A204.1 (cell line): ENCODE results near the gene C11orf54.

ENCODE experiments used
- FAIRE-seq: peaks from 2 replicates; lab custom pipeline; 2012; peaks lifted over from hg19 to GRCh38; lab: Jason Lieb, UNC

C11orf54 gene

DNA sequence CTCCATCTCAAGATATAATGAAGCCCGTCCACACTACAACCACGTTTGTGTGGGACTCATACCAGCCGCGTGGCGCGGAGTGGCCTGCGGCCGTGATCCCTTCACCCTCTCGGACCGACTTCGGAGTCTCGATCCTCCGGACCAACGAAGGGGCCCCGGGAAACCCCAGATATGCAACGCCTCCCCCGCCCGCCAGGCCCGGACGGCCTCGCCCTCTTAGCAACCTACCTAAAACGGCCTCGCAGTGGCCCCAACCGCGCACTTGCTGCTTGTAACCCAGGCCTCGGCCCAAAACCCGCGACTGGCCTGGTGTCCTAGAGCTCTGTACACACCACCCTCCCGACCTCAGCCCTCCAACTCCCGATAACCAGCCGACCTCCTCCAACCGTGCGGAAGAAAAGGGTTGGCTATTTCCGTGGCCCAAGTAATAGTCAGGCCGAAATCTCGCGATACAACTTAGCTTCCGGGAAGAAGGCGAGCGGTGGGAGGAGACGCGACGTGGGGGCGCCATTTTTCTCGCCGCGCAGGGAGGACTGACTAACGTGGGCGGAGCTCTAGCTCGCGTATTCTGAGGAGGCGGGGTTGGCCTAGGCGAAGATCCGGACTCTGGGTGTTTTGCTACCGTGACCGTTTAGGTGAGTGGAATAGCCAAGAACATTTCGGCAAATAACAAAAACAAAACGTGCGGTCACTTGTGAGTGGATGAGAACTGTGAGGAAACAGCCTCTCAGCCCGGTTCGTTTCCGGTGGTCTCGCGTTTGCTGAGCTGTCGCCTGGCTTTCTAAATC lies at the start of gene C11orf54, which contains the start of gene TAF1D:
Gene C11orf54, plus strand, starts transcription at position 579 of the 788 bp plus-strand sequence. CDS start 5,722 bp downstream, outside the sequence.
Gene TAF1D, minus strand, starts transcription at position 402 of the 788 bp plus-strand sequence. CDS start 2,191 bp downstream, outside the sequence.
- FAIRE-seq = peak; percentile 96

DNA sequence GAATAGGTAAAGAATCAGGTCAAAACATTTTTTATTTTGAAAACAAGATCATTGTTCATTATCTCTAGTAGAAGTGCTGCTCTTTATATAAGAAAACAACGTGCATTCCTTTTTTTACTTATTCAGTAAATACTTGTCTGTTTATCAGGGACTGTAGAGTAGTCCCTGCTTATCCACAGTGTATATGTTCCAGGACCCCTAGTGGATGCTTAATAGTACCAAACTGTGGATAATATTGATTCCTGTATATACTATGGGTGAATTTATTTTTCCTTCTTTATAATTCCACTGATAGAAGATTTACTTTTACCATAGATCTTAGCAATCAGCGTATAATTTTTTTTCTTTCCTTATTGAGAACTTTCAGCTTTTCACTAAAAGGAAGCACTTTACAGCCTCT lies 47.4 kb upstream of the C11orf54 start:
- no peak for FAIRE-seq

DNA sequence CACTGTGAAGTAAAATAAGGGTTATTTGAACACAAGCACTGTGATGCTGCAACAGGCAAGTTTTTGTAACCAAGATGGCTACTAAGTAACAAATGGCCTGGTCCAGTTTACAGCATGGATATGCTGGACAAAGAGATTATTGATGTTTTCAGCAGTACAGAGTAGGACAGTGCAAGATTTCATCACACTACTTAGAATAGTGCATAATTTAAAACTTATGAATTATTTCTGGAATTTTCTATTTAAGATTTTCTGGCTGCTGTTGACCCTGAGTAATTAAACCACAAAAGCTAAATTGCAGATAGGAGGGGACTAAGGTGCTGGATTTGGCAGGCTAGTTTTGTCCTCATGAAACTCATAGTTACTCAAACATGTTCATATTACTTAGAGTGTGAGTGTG lies 46.9 kb upstream of the C11orf54 start:
- FAIRE-seq = no peak

DNA sequence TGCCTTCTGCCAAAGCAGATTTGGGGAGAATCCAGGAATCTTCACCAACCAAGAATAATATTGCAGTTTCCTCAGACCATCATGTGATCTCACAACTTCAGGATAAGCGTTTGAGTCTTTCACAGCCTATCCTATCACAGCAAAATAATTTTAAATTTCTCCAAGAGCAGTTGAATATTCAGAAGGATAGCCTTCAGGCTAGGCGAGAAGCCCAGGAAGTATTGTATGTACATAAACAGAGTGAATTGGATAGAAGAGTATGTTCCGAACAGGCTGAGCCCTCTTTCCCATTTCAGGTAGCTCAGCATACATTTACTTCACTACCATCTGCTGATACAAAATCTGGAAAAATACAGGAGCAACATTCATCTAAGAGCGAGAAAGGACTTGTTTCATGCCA lies 43.9 kb upstream of the C11orf54 start:
- no peak for FAIRE-seq

DNA sequence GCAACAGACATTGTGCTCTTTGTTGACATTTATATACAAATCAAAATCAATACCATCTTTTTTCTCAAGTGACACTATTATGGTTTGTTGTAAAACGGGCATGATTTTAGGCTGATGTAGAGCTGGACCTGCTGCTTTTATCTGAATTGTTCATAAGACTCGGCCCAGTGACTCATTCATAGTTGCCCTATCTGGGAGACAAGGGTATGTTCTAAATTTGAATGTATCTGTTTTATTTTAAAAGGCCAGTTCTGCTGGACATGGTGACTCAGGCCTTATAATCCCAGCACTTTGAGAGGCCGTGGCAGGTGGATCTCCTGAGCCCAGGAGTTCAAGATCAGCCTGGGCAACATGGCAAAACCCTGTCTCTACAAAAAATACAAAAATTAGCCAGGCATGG lies 40.6 kb upstream of the C11orf54 start:
- no peak for FAIRE-seq

- no peak for FAIRE-seq
Observed at GRCh38 chr11:93704237-93704636, 37.2 kb upstream of the C11orf54 start.

GRCh38 chr11:93710239-93710638 lies 31.2 kb upstream of the C11orf54 start:
- no peak for FAIRE-seq

DNA sequence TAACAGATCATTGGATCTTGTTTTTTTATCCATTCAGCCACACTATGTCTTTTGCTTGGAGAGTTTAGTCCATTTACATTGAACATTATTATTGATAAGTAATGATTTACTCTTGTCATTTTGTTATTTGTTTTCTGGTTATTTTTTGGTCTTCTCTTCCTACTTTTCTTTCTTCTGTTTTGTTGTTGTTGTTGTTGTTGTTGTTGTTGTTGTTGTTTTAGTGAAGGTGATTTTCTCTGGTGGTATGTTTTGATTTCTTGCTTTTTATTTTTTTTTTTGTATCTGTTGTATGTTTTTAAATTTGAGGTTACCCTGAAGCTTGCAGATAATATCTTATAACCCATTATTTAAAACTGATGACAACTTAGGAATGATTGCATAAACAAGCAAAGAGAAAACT lies 28.8 kb upstream of the C11orf54 start:
- FAIRE-seq = no peak

- FAIRE-seq = no peak
Observed at GRCh38 chr11:93715797-93716396, 25.6 kb upstream of the C11orf54 start.

DNA sequence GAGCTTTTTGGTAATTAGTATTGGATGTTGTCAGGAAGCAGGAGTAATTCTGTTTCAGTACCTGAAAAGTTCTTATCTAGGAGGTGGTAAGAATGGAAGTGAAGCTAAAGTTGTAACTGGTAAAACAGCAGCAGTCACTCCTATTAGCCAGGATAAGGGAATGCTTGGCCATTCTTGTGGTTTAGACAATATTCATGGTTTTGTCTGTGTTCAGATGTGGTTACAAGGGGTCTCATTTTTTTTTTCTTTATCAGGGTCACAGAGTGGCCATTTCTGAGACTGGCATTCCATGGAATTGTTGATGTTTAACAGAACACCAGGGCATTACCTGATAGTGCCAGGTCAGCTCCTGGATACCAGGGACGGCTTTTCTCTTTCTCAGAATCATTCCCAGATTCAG lies 24.0 kb upstream of the C11orf54 start:
- FAIRE-seq = no peak

- no peak for FAIRE-seq
Observed at GRCh38 chr11:93718057-93718563, 23.4 kb upstream of the C11orf54 start.

- no peak for FAIRE-seq
Observed at GRCh38 chr11:93719310-93719709, 22.2 kb upstream of the C11orf54 start.

- no peak for FAIRE-seq
Observed at GRCh38 chr11:93720522-93720921, 20.9 kb upstream of the C11orf54 start.

DNA sequence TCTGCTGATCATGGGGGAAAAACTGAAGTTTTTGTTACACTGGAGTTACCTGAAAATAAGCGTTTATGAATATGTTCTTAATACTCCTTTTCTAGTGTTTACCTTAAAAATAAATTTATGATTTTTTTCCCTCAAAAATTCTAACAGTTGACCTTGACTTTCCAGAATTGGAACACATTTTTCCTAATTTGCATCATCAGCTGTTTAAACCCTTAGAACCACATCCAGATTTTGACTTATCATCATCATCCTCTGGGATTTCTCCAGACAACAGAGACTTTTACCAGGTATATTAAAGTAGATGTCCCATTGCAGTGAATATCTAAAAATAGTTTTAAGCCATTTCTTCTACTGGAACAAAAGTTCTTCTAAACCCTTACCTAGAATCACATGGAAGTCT lies 17.4 kb upstream of the C11orf54 start:
- no peak for FAIRE-seq

- no peak for FAIRE-seq
Observed at GRCh38 chr11:93727985-93728791, 13.3 kb upstream of the C11orf54 start.

- FAIRE-seq = no peak
Observed at GRCh38 chr11:93728792-93729128, 12.7 kb upstream of the C11orf54 start.

DNA sequence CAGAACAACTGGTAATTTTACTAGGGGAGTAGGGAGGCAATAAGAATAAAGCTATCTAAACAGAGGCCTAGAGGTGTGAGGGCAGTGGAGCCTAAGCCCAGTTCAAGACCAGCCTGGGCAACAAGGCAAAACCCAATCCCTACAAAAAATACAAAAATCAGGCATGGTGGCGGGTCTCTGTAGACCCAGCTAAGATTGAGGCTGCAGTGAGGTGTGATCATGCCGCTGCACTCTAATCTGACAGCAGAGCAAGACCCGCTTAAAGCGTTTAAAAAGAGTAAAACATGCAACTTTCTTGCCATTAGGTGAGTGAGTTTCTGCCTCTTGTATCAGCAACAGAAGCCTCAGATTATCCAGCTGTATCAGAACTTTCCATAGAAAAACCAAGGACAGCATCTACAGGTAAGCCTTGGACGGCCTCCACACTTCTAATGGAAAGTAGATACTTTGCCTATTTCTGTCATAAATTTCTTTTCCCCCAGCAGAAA lies 12.3 kb upstream of the C11orf54 start:
- no peak for FAIRE-seq

- FAIRE-seq = no peak
Observed at GRCh38 chr11:93730108-93731107, 11.1 kb upstream of the C11orf54 start.

DNA sequence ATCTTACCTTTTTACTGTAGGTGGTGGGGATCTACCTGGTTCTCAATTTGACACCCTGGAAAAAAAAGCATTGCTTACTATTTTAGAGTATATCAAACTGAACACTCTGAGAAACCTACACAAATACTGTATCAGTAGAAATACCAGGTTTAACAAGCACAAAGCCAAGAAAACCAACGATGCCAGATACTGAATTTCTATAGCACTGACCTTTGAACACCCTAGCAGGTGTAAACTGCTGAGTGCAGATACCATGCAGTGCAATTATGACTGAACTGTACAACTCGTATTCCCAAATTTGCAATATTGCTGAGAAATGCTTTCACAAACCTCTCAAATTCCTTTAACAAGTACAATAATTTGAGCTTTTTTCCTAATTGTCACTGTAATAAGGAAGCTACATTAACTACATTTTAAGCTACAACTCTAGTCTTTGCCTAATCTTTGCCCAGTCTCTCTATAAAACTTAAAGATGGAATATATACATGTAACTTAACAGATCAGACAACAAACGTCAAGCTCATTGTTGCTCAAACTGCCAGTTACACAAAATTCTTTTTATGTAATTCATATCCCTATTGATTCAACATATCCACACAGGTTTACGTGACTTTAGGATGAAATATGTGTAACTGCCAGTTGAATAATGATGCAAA lies 9.1 kb upstream of the C11orf54 start:
- no peak for FAIRE-seq

DNA sequence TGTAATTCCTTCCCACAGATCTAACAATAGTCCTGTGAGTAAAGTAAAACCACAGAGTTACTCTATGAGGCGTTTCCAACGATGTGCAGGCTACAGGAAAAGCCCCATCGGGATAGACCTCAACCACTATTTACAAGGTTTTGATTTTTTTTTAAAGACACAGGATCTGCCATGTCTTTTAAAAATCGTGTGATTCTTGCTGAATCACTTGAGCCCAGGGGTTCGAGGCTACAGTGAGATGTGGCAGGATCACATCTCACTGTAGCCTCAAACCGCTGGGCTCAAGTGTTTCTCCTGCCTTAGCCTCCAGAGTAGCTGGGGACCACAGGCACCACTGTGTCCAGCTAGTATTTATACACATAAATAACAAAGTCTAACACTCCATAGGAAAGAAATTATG lies 8.0 kb upstream of the C11orf54 start:
- no peak for FAIRE-seq
